ENCODE results near the gene NUCKS1.

NUCKS1 gene

GRCh38 chr1:205669341-205670149 lies 80.4 kb downstream of the NUCKS1 start:
- DNase-seq (ENCODE audit: low spot score) = no peak

GRCh38 chr1:205668951-205669340 lies 81.0 kb downstream of the NUCKS1 start:
- no peak for DNase-seq (ENCODE audit: low spot score)

GRCh38 chr1:205667909-205668643 lies 81.9 kb downstream of the NUCKS1 start:
- no peak for DNase-seq (ENCODE audit: low spot score)

- no peak for DNase-seq (ENCODE audit: low spot score)
Observed at GRCh38 chr1:205666372-205667166, 83.4 kb downstream of the NUCKS1 start.

- no peak for DNase-seq (ENCODE audit: low spot score)
Observed at GRCh38 chr1:205665201-205666045, 84.6 kb downstream of the NUCKS1 start.

GRCh38 chr1:205664399-205665017 lies 85.5 kb downstream of the NUCKS1 start:
- DNase-seq (ENCODE audit: low spot score) = no peak

GRCh38 chr1:205663286-205663936 lies 86.6 kb downstream of the NUCKS1 start:
- no peak for DNase-seq (ENCODE audit: low spot score)

Measured in AG08395 (cell line).